ENCODE measurements around the gene SEPTIN14. TPM values are rescaled to one million over a fixed set of nuclear protein-coding genes. Genes with fewer than 3 reads are reported as not detected.
"Not testable (repeated sequence)": the region's sequence is repeated elsewhere in the genome, so short reads cannot be mapped to it uniquely, and the experiment has no call there.

SEPTIN14 gene
- polyA plus RNA-seq (ENCODE audit: insufficient read length in 4 of 4) = under 1 TPM; 0.24 to 0.64 (median 0.29) TPM

DNA sequence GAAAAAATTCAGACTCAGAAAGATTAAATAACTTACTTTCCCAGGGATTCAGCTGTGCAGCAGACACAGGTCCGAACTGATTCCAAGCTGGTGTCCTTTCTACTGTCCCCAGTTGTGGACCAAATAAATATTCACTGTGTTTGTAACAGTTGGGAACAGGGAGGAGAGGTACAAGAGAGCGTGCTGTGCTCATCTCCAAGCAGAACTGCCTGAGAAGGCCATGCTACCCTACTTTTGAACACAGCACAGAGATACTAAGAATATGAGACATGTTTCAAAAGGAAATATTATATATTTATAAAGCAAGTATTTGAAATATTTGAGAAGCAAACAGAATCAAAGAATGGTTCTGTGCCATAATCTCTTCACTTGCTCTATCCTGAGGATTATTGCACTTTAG is at the start of gene SEPTIN14:
Gene SEPTIN14 (minus strand): TSS at position 101 of the 400 bp plus-strand sequence. CDS start 756 bp downstream, outside the sequence.
- DNase-seq (ENCODE audit: low read depth in 4 of 4, low spot score in 3 of 4) = not testable (repeated sequence)

DNA sequence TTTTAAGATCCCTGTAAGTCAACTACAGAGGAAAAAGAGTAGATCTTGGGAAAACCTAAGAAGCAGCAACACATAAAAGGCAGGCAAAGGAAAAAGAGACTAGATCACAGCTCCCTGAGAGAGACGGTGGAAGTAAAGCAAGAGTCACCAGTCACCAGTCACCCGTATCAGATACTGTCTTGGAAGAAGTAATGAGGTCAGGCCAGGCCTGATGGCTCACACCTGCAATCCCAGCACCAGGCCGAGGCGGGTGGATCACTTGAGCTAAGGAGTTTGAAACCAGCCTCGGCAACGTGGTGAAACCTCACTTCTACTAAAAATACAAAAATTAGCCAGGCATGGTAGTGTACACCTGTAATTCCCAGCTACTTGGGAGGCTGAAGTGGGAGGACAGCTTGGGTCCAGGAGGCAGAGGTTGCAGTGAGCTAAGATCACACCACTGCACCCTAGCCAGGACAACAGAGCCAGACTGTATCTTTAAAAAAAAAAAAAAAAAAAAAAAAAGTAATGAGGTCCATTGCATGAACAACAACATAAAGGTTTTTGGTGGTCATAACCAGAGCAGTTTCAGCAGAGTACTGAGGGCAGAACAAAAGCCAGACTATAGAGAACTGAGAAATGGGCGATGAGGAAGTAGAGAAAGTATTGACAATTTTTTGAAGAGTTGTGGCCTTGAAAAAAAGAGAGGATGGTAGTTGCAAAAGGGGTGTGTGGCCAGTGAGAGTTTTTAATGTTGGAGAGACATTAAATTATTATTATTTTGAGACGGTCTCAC is 41.6 kb upstream of the SEPTIN14 start:
- no peak for DNase-seq (ENCODE audit: low read depth in 4 of 4, low spot score in 3 of 4)

DNA sequence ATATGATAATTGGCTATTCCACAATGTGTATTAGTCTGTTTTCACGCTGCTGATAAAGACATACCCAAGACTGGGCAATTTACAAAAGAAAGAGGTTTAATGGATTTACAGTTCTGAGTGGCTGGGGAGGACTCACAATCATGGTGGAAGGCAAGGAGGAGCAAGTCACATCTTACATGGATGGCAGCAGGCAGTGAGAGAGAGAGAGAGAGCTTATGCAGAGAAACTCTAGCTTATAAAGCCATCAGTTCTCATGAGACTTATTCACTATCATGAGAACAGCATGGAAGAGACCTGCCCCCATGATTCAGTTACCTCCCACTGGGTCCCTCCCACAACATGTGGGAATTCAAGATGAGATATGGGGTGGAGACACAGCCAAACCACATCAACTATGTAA is 38.5 kb upstream of the SEPTIN14 start:
- not testable (repeated sequence) for DNase-seq (ENCODE audit: low read depth in 4 of 4, low spot score in 3 of 4)

DNA sequence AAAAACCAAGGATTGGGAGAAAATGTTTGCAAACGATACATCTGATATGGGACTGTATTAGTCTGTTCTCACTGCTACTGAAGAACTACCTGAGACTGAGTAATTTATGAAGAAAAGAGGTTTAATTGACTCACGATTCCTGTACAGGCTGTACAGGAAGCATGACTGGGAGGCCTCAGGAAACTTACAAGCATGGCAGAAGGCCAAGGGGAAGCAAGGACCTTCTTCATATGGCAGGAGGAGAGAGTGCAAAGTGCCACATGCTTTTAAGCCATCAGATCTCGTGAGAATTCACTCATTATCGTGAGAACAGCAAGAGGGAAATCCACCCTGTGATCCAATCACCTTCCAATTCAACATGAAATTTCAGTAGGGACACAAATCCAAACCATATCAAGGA is 35.7 kb upstream of the SEPTIN14 start:
- no peak for DNase-seq (ENCODE audit: low read depth in 4 of 4, low spot score in 3 of 4)

DNA sequence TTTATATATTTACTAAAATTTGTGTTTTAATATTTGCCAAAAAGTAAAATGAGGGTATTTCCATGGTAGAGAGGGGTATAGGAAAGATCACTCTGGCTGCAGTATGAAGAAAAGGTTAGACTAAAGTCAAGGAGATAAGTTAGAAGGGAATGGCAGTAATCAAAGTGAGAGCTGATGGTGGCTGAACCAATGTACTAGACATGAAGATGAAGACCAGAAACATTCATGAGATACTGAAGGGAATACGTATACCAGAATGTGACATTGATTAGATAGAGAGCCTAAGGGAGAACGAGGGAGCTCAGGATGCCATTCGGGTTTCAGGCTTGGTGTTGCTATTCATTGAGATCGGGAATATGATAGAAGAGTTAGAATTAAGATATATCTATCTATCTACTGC is 32.5 kb upstream of the SEPTIN14 start:
- DNase-seq (ENCODE audit: low read depth in 4 of 4, low spot score in 3 of 4) = no peak

DNA sequence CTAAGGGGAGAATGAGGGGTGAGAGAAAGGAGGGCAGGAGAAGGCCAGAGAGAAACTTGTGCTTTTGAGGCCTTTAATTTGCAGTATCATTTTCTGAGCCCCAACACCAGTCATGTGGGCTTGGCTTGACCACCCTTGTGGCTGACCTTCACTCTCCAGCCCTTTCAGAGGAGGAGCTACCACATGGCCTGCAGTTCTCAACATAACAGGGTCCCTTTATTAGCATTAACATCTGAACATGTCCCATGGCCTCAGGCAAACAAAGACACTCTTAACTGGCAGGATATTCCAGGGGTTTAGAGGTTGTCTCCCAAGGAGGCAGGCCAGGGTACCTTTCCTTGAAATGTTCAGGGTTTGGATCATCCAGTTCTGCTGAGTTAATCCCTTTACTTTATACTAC is 31.4 kb upstream of the SEPTIN14 start:
- DNase-seq (ENCODE audit: low read depth in 4 of 4, low spot score in 3 of 4) = no peak

DNA sequence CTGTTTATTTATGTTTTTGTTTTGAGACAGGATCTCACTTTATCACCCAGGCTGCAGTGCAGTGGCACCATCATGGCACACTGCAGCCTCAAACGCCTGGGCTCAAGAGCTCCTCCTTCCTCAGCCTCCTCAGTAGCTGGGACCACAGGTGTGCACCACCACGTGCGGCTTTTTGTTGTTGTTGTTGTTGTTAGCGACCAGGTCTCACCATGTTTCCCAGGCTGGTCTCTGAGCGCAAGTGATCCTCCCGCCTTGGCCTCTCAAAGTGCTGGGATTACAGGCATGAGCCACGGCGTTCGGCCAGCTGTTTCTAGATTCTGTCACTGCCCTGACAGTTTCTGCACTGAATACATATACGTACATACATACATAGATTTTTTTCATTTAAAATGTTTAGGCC is 25.8 kb upstream of the SEPTIN14 start:
- not testable (repeated sequence) for DNase-seq (ENCODE audit: low read depth in 4 of 4, low spot score in 3 of 4)

DNA sequence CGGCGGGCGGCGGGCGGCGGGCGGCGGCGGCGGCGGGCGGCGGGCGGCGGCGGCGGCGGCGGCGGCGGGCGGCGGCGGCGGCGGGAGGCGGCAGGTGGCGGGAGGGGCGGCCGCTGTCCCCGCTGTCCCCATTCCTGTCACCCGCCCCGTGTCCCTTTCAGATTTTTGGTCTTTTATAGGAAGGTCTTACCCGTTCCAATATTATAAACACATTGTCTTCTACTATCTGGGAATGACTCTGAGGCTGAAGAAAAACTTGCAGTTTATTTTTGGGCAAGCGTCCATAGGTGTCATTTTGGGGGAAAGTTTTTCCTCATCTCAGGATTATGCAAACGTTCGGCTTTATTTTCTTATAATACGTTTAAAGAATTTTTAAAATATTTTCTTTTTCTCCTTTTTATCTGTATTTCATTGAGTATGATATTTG is 25.3 kb upstream of the SEPTIN14 start:
- DNase-seq (ENCODE audit: low read depth in 4 of 4, low spot score in 3 of 4) = no peak

DNA sequence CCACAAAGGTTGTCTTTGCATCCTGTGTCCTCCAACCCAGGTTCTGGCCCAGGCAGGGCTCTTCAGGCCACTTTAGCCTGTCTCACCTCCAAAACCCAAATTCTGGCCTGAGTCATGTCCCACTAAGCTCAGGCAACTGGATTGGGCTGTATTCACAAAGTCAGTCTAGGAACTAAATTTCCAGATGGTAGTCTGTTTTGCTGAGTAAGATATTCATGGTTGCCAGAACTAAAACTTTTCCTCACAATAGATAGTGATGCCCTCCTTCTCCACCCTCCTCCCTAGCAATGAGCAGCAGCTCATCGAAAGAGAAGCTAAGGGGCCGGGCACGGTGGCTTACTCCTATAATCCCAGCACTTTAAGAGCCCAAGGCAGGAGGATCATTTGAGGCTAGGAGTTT is 21.8 kb upstream of the SEPTIN14 start:
- DNase-seq (ENCODE audit: low read depth in 4 of 4, low spot score in 3 of 4) = no peak

DNA sequence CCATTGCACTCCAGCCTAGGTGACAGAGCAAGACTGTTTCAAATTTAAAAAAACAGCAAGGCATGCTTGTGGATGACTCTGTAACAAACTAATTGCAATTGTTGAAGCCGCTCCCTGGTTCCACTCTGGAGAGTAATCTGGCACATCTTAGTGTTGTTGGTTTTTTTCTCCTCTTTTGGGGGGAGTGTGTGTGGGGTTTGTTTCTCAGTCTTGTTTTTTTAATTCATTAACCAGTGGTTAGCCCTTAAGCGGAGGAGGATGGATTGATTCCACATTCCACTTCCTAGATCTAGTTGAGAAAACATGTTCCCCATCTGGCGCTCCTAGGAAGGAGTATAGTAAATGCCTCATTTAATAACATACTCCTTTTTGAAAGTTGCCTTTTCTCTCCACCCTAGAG is 16.1 kb upstream of the SEPTIN14 start:
- peak in 3 of 4 donors; percentile 29 to 46 (median 42) for DNase-seq (ENCODE audit: low read depth in 4 of 4, low spot score in 3 of 4)

DNA sequence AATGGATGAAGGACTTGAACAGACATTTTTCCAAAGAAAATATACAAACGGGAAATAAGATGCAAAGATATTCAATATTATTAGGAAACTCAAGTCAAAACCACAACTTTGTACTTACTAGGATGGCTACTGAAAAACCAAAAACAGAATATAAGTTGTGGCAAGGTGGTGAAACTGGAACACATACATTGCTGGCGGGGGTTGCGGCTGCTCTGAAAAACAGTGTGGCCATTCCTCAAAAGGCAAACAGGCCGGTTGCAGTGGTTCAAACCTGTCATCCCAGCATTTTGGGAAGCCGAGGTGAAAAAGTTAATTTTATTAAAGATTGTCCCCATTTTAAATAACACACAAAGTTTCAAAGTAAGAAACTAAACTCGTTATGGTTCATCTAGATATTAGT is 14.8 kb upstream of the SEPTIN14 start:
- no peak for DNase-seq (ENCODE audit: low read depth in 4 of 4, low spot score in 3 of 4)

DNA sequence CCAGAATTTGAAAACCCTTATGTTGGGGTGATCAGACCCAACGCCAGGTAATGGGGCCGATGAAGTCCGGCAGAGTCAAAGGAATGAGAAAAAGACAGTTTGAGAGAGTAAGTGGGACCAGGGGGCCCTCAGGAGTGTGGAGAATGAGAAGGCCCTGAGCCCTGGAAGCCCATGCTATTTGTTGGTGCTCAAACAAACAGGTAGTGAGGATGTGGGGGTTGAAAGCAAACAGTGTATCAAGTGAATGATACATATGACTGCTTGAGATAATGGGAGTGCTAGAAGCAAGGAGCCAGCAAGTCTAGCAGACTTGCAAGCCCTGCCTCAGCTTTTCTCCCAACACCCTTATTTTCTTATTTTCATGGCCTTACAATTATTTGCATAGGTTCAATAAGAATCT is 11.2 kb upstream of the SEPTIN14 start:
- no peak for DNase-seq (ENCODE audit: low read depth in 4 of 4, low spot score in 3 of 4)

DNA sequence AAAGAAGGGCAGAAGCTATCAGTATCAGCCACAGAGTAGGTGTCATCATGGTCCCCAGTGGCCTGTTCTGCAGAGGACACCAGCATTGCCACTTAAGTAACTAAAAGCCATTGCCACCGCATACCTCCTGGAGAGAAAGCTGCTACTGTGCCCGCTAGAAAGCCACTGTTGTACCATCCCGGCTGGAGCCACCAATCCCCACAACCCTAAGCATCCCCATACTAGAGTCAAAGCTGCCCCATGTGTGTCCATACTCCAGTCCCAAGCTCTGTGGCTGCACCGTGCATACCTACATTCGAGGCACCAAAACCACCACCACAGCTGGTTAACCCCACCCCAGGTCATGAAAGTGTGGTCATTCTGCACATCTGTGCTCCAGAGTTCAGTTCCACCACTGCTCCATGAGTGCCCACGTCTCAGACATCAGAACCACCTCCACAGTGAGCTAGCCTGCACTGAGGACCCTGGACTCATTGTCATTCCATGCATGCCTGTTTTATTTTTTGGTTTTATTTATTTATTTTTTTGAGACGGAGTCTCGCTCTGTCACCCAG is 9.5 kb upstream of the SEPTIN14 start:
- no peak for DNase-seq (ENCODE audit: low read depth in 4 of 4, low spot score in 3 of 4)

DNA sequence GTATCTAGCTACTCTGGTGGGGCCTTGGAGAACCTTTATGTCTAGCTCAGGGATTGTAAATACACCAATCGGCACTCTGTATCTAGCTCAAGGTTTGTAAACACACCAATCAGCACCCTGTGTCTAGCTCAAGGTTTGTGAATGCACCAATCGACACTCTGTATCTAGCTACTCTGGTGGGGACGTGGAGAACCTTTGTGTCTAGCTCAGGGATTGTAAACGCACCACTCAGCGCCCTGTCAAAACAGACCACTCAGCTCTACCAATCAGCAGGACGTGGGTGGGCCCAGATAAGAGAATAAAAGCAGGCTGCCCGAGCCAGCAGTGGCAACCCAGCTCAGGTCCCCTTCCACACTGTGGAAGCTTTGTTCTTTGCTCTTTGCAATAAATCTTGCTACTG is 6.4 kb upstream of the SEPTIN14 start:
- DNase-seq (ENCODE audit: low read depth in 4 of 4, low spot score in 3 of 4) = not testable (repeated sequence)

DNA sequence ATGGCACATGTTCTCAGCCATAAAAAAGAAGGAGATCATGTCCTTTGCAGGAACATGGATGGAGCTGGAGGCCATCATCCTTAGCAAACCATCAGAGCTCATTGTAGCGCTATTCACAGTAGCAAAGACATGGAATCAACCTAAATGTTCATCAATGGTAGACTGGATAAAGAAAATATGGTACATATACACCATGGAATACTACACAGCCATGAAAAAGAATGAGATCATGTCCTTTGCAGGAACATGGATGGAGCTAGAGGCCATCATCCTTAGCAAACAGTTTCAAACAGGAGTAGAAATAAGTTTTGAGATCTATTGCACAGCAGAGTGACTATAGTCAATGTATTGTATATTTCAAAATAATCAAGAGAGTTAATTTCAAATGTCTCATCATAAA is 17.4 kb downstream of the SEPTIN14 start:
- not testable (repeated sequence) for DNase-seq (ENCODE audit: low read depth in 4 of 4, low spot score in 3 of 4)

DNA sequence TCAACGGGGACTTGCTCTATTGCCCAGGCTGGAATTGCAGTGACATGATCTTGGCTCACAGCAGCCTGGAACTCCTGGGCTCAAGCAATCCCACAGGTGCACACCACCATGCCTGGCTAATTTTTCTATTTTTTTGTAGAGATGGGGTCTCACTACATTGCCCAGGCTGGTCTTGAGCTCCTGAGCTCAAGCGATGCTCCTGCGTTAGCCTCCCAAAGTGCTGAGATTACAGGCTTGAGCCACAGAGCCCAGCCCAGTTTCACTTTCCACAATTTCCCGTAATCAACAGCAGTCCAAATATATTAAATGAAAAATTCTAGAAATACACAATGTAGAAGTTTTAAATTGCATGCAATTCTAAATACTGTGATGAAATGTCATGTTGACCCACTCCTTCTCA is 24.0 kb downstream of the SEPTIN14 start:
- DNase-seq (ENCODE audit: low read depth in 4 of 4, low spot score in 3 of 4) = no peak

DNA sequence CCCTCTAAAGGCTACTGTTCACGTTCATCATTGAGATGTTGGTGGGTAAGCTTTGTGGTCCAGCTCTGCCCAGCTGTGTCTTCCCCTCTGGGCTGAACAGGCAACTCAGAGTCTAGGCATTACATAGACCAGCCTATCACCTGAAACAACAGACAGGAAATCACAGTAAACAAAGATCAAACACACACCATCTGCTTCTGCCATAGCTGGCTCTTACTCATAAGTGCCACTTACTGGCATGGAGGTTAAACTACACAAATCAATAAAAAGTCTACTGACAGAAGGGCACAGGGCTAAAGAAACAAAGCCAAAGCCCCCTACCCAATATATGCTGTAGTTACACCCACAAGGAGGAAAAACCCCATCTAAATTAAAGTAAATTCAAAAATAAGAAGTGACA is 35.0 kb downstream of the SEPTIN14 start:
- DNase-seq (ENCODE audit: low read depth in 4 of 4, low spot score in 3 of 4) = no peak

DNA sequence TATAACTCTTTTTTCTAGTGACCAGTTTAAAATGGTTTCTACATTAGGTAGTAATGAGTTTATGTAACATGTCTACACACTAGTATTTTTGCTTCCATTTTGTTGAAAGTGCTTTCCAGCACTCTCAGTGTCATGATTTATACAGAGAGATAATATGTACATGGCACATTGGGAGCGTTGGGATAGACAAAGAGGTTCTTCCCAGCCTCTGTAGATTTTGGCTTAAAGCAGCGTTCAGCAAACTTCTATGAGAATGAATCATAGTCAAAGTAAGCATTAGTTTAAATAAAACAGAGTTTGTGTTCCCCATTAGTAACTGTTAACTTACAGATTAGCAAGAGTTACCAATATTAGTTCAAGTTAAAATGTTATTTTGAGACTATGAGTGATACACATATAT is 43.9 kb downstream of the SEPTIN14 start:
- DNase-seq (ENCODE audit: low read depth in 4 of 4, low spot score in 3 of 4) = no peak

DNA sequence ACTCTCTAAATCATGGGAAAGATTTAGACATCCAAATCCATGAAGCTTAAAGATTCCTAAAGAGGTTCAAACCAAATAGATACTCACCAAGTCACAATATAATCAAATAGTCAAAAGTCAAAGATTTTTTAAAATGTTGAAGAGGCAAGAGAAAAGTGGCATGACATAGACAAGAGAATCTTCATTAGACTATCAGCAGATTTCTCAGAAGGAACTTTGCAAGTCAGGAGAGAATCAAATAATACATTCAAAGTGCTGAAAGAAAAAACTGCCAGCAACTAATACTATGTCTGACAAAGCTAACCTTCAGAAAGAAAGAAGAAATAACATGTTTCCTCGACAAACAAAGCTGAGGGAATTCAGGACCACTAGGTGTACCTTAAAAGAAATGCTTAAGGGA is 65.3 kb downstream of the SEPTIN14 start:
- not testable (repeated sequence) for DNase-seq (ENCODE audit: low read depth in 4 of 4, low spot score in 3 of 4)

DNA sequence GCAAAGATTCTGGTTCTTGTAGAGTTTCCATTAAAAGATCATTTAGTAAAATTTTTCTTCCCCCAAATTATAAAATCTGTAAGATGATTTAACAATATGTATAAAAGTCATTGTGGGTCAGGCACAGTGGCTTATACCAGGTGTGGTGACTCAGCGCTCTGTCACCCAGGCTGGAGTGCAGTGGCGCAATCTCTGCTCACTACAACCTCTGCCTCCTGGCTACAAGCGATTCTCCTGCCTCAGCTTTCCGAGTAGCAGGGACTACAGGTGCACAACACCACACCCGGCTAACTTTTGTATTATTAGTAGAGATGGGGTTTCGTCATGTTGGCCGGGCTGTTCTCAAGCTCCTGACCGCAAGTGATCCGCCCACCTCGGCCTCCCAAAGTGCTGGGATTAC is 68.0 kb downstream of the SEPTIN14 start:
- DNase-seq (ENCODE audit: low read depth in 4 of 4, low spot score in 3 of 4) = no peak

DNA sequence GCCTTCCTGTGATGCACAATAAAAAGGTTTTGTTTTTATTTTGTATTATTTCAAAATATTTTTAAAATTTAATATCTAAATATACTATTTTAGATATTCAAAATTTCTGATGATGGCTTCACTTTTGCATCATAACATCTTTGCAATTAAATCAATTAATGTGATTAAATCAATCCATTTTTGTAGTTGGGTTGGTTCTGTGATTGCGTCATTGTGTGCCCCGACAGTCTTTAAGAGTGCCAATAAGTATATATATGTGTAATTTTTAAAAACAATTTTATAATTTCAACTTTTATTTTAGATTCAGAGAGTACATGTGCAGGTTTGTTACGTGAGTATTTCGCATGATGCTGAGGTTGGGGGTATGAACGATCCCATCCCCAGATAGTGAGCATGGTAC is 70.5 kb downstream of the SEPTIN14 start:
- no peak for DNase-seq (ENCODE audit: low read depth in 4 of 4, low spot score in 3 of 4)

DNA sequence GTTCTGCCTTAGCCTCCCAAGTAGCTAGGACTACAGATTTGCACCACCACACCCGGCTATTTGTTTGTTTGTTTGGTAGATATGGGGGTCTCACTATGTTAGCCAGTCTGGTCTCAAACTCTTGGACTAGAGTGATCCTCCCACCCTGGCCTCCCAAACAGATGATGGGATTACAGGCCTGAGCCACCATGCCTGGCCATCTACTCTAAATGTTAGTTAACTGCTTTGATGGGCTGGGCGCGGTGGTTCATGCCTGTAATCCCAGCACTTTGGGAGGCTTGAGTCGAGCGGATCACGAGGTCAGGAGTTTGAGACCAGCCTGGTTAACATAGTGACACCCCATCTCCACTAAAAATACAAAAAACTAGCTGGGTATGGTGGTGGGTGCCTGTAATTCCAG is 74.8 kb downstream of the SEPTIN14 start:
- DNase-seq (ENCODE audit: low read depth in 4 of 4, low spot score in 3 of 4) = no peak

Data from left renal pelvis (tissue), 4 donors.